ENCODE measurements around the gene SLC26A1. TPM values are rescaled to one million over a fixed set of nuclear protein-coding genes. Genes with fewer than 3 reads are reported as not detected.

SLC26A1 gene
- total RNA-seq, 4 donors from 2014 or later: not detected

DNA sequence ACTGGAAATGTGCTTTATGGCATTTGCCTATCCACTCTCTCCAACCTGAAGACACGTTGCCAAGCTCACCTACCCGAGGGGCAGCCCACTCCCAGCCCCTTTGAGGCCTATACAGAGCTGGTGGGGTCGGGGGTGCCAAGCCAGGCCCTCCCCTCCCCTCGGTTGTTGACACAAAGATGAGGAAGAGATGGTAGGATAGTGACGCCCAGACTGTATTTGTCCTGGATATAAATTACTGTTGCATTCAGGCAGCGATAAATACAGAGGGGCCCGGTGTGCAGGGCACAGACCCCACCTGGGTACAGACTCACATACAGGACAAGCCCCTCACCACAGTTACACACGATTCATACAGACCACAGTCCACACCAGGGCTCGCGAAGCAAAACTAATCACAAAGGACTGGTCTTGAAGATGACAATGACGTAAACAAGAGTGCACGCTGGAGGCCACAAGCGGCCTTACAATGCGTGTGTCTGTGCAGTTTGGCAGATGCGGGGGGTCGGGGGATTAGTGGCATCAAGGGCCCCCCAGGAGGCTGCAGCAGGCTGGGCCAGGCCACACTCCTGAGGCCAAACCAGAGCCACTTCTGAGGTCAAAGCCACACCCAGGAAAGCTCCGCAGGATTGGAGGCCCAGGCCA lies 34.4 kb downstream of the SLC26A1 start:
- peaks cover 0 to 99% of the 10 kb centered on the region in 2 donors for H3K36me3 ChIP-seq
- TF ChIP-seq EP300 (IDR thresholded peaks at IDR 0.05): no peak
- no peak for TF ChIP-seq POLR2A (IDR thresholded peaks at IDR 0.05)
- TF ChIP-seq POLR2AphosphoS5 (IDR thresholded peaks at IDR 0.05): no peak
- TF ChIP-seq, protein P1, sequence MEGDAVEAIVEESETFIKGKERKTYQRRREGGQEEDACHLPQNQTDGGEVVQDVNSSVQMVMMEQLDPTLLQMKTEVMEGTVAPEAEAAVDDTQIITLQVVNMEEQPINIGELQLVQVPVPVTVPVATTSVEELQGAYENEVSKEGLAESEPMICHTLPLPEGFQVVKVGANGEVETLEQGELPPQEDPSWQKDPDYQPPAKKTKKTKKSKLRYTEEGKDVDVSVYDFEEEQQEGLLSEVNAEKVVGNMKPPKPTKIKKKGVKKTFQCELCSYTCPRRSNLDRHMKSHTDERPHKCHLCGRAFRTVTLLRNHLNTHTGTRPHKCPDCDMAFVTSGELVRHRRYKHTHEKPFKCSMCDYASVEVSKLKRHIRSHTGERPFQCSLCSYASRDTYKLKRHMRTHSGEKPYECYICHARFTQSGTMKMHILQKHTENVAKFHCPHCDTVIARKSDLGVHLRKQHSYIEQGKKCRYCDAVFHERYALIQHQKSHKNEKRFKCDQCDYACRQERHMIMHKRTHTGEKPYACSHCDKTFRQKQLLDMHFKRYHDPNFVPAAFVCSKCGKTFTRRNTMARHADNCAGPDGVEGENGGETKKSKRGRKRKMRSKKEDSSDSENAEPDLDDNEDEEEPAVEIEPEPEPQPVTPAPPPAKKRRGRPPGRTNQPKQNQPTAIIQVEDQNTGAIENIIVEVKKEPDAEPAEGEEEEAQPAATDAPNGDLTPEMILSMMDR (IDR thresholded peaks at IDR 0.05): no peak
- H3K9me3 ChIP-seq: no peaks in the 10 kb centered on the region
- no peaks in the 10 kb centered on the region for H3K27me3 ChIP-seq
- no peak overlapping the region for H3K27ac ChIP-seq
- ATAC-seq: no peak
- WGBS, 2 donors (ENCODE audit: low coverage in 1 of 2): 62% methylated on average over 3 of the region's 17 CpGs; no CpG with 5 or more reads in 1 of the 2 donors
- H3K4me1 ChIP-seq: no peaks in the 10 kb centered on the region
- H3K4me3 ChIP-seq: no peak overlapping the region

GRCh38 chr4:958314-958665 lies 34.9 kb downstream of the SLC26A1 start:
- Histone ChIP-seq H3K9me3 (no peaks in the 10 kb centered on the region), H3K4me3 (no peak overlapping the region), H3K36me3 (peaks cover 0 to 99% of the 10 kb centered on the region in 2 donors), H3K27ac (no peak overlapping the region), H3K4me1 (no peaks in the 10 kb centered on the region), H3K27me3 (no peaks in the 10 kb centered on the region)
- ATAC-seq: no peak
- 90% methylated on average over 3 of the region's 17 CpGs; no CpG with 5 or more reads in 1 of the 2 donors for WGBS, 2 donors (ENCODE audit: low coverage in 1 of 2)
- TF ChIP-seq POLR2AphosphoS5 (IDR thresholded peaks at IDR 0.05) (no peak), EP300 (IDR thresholded peaks at IDR 0.05) (no peak), POLR2A (IDR thresholded peaks at IDR 0.05) (no peak)

GRCh38 chr4:957581-958313 lies 35.5 kb downstream of the SLC26A1 start:
- H3K36me3 ChIP-seq: peaks cover 0 to 99% of the 10 kb centered on the region in 2 donors
- ATAC-seq: no peak
- no peaks in the 10 kb centered on the region for H3K9me3 ChIP-seq

DNA sequence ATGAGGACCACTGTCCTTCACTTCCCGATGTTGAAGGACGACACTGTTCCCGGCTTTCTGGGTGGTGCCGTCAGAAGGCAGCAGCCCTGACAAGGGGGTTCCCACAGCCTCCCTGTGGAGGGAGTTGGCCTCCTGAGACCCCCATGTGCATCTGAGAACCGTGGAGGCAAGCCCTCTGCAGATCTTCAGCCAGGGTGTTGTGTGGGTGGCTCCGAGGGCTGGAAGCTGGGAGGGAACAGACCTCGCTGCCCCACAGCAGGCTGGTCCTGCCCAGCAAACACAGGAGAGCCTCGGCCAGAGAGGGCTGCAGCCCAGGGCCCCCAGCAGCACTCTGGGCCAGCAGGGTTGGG lies 36.0 kb downstream of the SLC26A1 start:
- H3K27ac ChIP-seq: no peak overlapping the region
- H3K27me3 ChIP-seq: no peaks in the 10 kb centered on the region
- ATAC-seq: no peak
- no peaks in the 10 kb centered on the region for H3K4me1 ChIP-seq
- H3K4me3 ChIP-seq: no peak overlapping the region
- TF ChIP-seq, protein P1 (IDR thresholded peaks at IDR 0.05): no peak
- no peak for TF ChIP-seq POLR2A (IDR thresholded peaks at IDR 0.05)
- TF ChIP-seq POLR2AphosphoS5 (IDR thresholded peaks at IDR 0.05): no peak
- TF ChIP-seq EP300 (IDR thresholded peaks at IDR 0.05): no peak
- H3K9me3 ChIP-seq: no peaks in the 10 kb centered on the region
- WGBS, 2 donors (ENCODE audit: low coverage in 1 of 2): no CpG with 5 or more reads among the region's 8 CpGs
- H3K36me3 ChIP-seq: peaks cover 0 to 98% of the 10 kb centered on the region in 2 donors

More at GRCh38 chr4:957581-958313, 35.5 kb downstream of the SLC26A1 start:
- no peak overlapping the region for H3K4me3 ChIP-seq
- H3K4me1 ChIP-seq: no peaks in the 10 kb centered on the region
- WGBS, 2 donors (ENCODE audit: low coverage in 1 of 2): 83 to 91% methylated on average over 1 to 24 of the region's 45 CpGs
- H3K27ac ChIP-seq: no peak overlapping the region
- no peaks in the 10 kb centered on the region for H3K27me3 ChIP-seq
- no peak for TF ChIP-seq POLR2AphosphoS5 (IDR thresholded peaks at IDR 0.05)
- TF ChIP-seq, protein P1 (IDR thresholded peaks at IDR 0.05): no peak

- 76% methylated on average over 9 of the region's 14 CpGs; no CpG with 5 or more reads in 1 of the 2 donors for WGBS, 2 donors (ENCODE audit: low coverage in 1 of 2)
- Histone ChIP-seq H3K9me3 (no peaks in the 10 kb centered on the region), H3K4me1 (no peaks in the 10 kb centered on the region), H3K27me3 (no peaks in the 10 kb centered on the region), H3K27ac (no peak overlapping the region), H3K4me3 (no peak overlapping the region), H3K36me3 (peaks cover 0 to 98% of the 10 kb centered on the region in 2 donors)
- ATAC-seq: no peak
- TF ChIP-seq, protein P1 (IDR thresholded peaks at IDR 0.05): no peak
- TF ChIP-seq POLR2A (IDR thresholded peaks at IDR 0.05): no peak
Observed at GRCh38 chr4:956531-957230, 36.5 kb downstream of the SLC26A1 start.

All from gastroesophageal sphincter (tissue), 4 donors.